ENCODE results near the gene NME5.

DNA sequence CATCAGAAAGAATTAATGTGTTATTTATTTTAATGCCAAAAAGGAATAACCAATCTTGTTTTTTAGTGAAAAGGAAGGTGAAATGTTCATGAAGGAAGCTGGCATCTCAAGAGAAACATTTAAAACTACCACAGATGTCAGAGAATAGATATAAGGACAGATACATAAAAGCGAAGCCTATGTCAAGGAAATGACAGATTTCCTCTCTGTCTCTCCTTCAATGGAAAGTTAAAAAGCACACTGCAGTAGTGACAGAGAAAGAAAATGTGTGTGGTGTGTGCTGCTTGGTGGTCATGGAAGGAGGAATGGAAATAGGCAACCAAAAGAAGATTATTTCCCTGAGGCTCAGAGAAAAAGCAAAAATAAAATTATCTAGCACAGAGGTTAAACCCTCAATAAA lies 46.2 kb downstream of the NME5 start:
- no peak for TF ChIP-seq CTCF (IDR thresholded peaks at IDR 0.05)
- TF ChIP-seq POLR2A (IDR thresholded peaks at IDR 0.05): no peak

All from sigmoid colon (tissue), 3 donors.